Parietal lobe (tissue), 1 donor: ENCODE results near the gene IQCH. TPM values are rescaled to one million over a fixed set of nuclear protein-coding genes. Genes with fewer than 3 reads are reported as not detected.

Experiments used
- total RNA-seq: library from RNA; depleted of rRNA; stranded (reverse); fragments of >200 nt; gene quantifications from one replicate; pipeline ENCODE4 v1.2.3, GENCODE V29; 2014

The IQCH gene
- total RNA-seq, result 2.8 TPM

DNA sequence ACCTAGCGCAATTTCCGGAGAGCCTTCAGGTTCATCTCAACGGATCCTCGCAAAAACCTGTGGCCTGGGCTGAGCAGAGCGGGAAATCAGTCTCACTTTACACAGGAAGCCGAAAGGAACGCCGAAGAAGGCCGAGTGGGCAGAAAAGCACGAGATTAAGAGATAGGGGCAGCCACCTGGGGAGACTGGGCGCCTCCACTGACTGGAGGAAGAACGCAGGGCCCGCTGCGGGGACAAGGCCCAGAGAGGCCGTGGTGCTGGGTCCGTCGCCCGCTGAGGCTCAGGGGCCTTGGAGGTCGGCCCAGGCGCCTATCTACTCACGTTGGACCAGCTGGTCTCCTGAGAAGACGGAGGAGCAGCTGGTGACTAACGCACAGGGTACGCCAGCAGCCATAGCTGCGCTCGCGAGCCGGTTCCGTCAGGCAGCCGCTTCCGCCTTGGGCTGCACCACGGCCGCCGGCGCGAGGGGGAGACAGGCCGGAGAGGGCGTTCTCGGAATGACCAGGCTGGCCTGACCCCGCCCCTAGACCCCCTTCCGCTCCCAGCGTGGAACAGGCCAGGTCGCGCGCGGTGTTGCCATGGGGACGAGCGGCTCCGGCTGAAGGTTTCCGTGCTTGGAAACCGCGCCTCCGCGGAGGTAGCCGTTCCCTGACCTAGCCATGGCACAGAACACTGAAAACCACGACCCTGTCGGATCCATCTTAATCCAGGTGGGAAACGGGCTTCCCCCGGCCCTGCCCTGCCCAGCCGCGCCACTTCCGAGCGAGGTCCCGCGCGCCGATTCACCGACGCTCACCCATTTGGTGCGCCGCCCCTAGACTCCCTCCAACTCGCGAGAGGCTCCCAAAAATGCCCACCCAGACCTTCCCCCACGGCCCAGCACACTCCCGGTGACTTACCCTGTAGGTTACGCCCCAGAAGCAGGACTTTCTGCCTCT, at the start of gene IQCH, which contains the start of gene AAGAB:
IQCH (plus strand) TSS at position 549 of the 938 bp plus-strand sequence; CDS start at position 660, 111 bp downstream.
AAGAB (minus strand) TSS at position 424 of the 938 bp plus-strand sequence; CDS start at position 394, 30 bp downstream.

GRCh38 chr15:67521029-67521782, 266.6 kb downstream of the IQCH start, which contains the start of gene C15orf61:
TSS of gene C15orf61 (plus strand) at chr15:67521131. CDS start at chr15:67521249, 118 bp downstream.

GRCh38 chr15:67542420-67543347, 288.1 kb downstream of the IQCH start, which contains the start of gene MAP2K5:
TSS of gene MAP2K5 (plus strand) at chr15:67542703. CDS start at chr15:67543336, 633 bp downstream.

Other genes with a start within 250 kb of the IQCH start
- gene SMAD3, start 189.2 kb upstream of the IQCH start, total RNA-seq, result 6.9 TPM
- 27.5 TPM for gene AAGAB, start 125 bp upstream of the IQCH start, total RNA-seq